HUES6 (cell line): ENCODE measurements around the gene SCRN3.

ENCODE experiments used
- H3K27ac ChIP-seq: 2 replicates; pipeline ENCODE4 v1.7.0; 2013; ENCODE audit warnings: low read depth, mild to moderate bottlenecking, low read length, inconsistent platforms
- H3K27me3 ChIP-seq: 2 replicates; pipeline ENCODE4 v1.6.1; 2013; ENCODE audit warnings: low read length; ENCODE audit not compliant: control insufficient read depth, insufficient read depth
- H3K36me3 ChIP-seq: 2 replicates; pipeline ENCODE4 v1.6.1; 2013; ENCODE audit warnings: low read length; ENCODE audit not compliant: control insufficient read depth, insufficient read depth
- H3K4me1 ChIP-seq: 2 replicates; pipeline ENCODE4 v1.6.1; 2013; ENCODE audit warnings: low read length; ENCODE audit not compliant: control insufficient read depth, insufficient read depth
- H3K4me3 ChIP-seq: 2 replicates; pipeline ENCODE4 v1.5.1; 2013; ENCODE audit warnings: low read depth, low read length
- H3K9ac ChIP-seq: one replicate; pipeline ENCODE4 v1.6.1; 2013; ENCODE audit warnings: mild to moderate bottlenecking, low read length
- H3K9me3 ChIP-seq: 2 replicates; pipeline ENCODE4 v1.6.1; 2013; ENCODE audit warnings: low read depth, low read length; ENCODE audit not compliant: control insufficient read depth, insufficient read depth

Gene SCRN3

GRCh38 chr2:174442546-174443510, 47.3 kb downstream of the SCRN3 start:
- H3K9ac ChIP-seq, result no peak overlapping the region
- H3K27ac ChIP-seq, result no peak overlapping the region
- no peaks in the 10 kb centered on the region for H3K36me3 ChIP-seq
- no peaks in the 10 kb centered on the region for H3K9me3 ChIP-seq
- no peak overlapping the region for H3K4me3 ChIP-seq
- peaks cover 12% of the 10 kb centered on the region; the same call in 1 of the 2 replicates for H3K4me1 ChIP-seq
- H3K27me3 ChIP-seq, result no peaks in the 10 kb centered on the region

- Histone ChIP-seq H3K9me3 (no peaks in the 10 kb centered on the region), H3K9ac (no peak overlapping the region), H3K4me1 (peaks cover 12% of the 10 kb centered on the region; the same call in 1 of the 2 replicates), H3K27ac (no peak overlapping the region), H3K27me3 (no peaks in the 10 kb centered on the region), H3K4me3 (no peak overlapping the region), H3K36me3 (no peaks in the 10 kb centered on the region)
These were observed 49.2 kb downstream of the SCRN3 start for GRCh38 chr2:174444761-174445160.

GRCh38 chr2:174445248-174445647, 49.7 kb downstream of the SCRN3 start:
- Histone ChIP-seq H3K4me3 (no peak overlapping the region), H3K9ac (no peak overlapping the region), H3K4me1 (peaks cover 12% of the 10 kb centered on the region; the same call in 1 of the 2 replicates), H3K36me3 (no peaks in the 10 kb centered on the region), H3K27ac (no peak overlapping the region), H3K9me3 (no peaks in the 10 kb centered on the region), H3K27me3 (no peaks in the 10 kb centered on the region)

GRCh38 chr2:174446531-174446930, 51.0 kb downstream of the SCRN3 start:
- Histone ChIP-seq H3K9ac (no peak overlapping the region), H3K4me3 (no peak overlapping the region), H3K9me3 (no peaks in the 10 kb centered on the region), H3K4me1 (peaks cover 12% of the 10 kb centered on the region; the same call in 1 of the 2 replicates), H3K36me3 (no peaks in the 10 kb centered on the region), H3K27ac (no peak overlapping the region), H3K27me3 (no peaks in the 10 kb centered on the region)

GRCh38 chr2:174449033-174449432, 53.5 kb downstream of the SCRN3 start:
- Histone ChIP-seq H3K36me3 (no peaks in the 10 kb centered on the region), H3K4me3 (no peak overlapping the region), H3K4me1 (no peaks in the 10 kb centered on the region), H3K27ac (no peak overlapping the region), H3K27me3 (no peaks in the 10 kb centered on the region), H3K9me3 (no peaks in the 10 kb centered on the region), H3K9ac (no peak overlapping the region)

- Histone ChIP-seq H3K4me1 (no peaks in the 10 kb centered on the region), H3K4me3 (no peak overlapping the region), H3K27me3 (no peaks in the 10 kb centered on the region), H3K9ac (no peak overlapping the region), H3K27ac (no peak overlapping the region), H3K9me3 (no peaks in the 10 kb centered on the region), H3K36me3 (no peaks in the 10 kb centered on the region)
These were observed 54.7 kb downstream of the SCRN3 start for GRCh38 chr2:174450021-174450816.

- H3K27ac ChIP-seq, result no peak overlapping the region
- no peak overlapping the region for H3K9ac ChIP-seq
- H3K27me3 ChIP-seq, result no peaks in the 10 kb centered on the region
- H3K9me3 ChIP-seq, result no peaks in the 10 kb centered on the region
- H3K4me3 ChIP-seq, result no peak overlapping the region
- H3K4me1 ChIP-seq, result no peaks in the 10 kb centered on the region
- no peaks in the 10 kb centered on the region for H3K36me3 ChIP-seq
These were observed 59.0 kb downstream of the SCRN3 start for GRCh38 chr2:174454566-174454965.

GRCh38 chr2:174461221-174461620, 65.7 kb downstream of the SCRN3 start:
- Histone ChIP-seq H3K4me3 (no peak overlapping the region), H3K27me3 (no peaks in the 10 kb centered on the region), H3K36me3 (no peaks in the 10 kb centered on the region), H3K27ac (no peak overlapping the region), H3K9ac (no peak overlapping the region), H3K4me1 (no peaks in the 10 kb centered on the region), H3K9me3 (no peaks in the 10 kb centered on the region)

GRCh38 chr2:174465327-174465726, 69.8 kb downstream of the SCRN3 start:
- Histone ChIP-seq H3K9me3 (no peaks in the 10 kb centered on the region), H3K4me3 (no peak overlapping the region), H3K27ac (no peak overlapping the region), H3K27me3 (no peaks in the 10 kb centered on the region), H3K36me3 (no peaks in the 10 kb centered on the region), H3K4me1 (no peaks in the 10 kb centered on the region), H3K9ac (no peak overlapping the region)

- Histone ChIP-seq H3K4me3 (no peak overlapping the region), H3K9me3 (no peaks in the 10 kb centered on the region), H3K4me1 (no peaks in the 10 kb centered on the region), H3K27ac (no peak overlapping the region), H3K27me3 (no peaks in the 10 kb centered on the region), H3K9ac (no peak overlapping the region), H3K36me3 (no peaks in the 10 kb centered on the region)
These were observed 78.3 kb downstream of the SCRN3 start for GRCh38 chr2:174473796-174474195.

GRCh38 chr2:174477759-174478158, 82.2 kb downstream of the SCRN3 start:
- H3K36me3 ChIP-seq, result no peaks in the 10 kb centered on the region
- H3K27me3 ChIP-seq, result no peaks in the 10 kb centered on the region
- no peaks in the 10 kb centered on the region for H3K9me3 ChIP-seq
- no peak overlapping the region for H3K27ac ChIP-seq
- H3K9ac ChIP-seq, result no peak overlapping the region
- no peak overlapping the region for H3K4me3 ChIP-seq
- no peaks in the 10 kb centered on the region for H3K4me1 ChIP-seq
